Prostate gland (tissue), 2 donors: Measurements from ENCODE around the gene XIST. TPM values are rescaled to one million over a fixed set of nuclear protein-coding genes. Genes with fewer than 3 reads are reported as not detected.

Experiments used
- DNase-seq: peaks from one replicate; pipeline ENCODE4 v3.0.0-alpha.2; 2019; ENCODE audit warnings: low spot score
- H3K27ac ChIP-seq, 2 donors: fragments of 200-600 bp; sonication (generic); 2 replicates each; pipeline ENCODE4 v1.5.1; 2017 to 2019
- H3K27me3 ChIP-seq: fragments of 200-600 bp; sonication (generic); replicated peaks from 2 replicates; pipeline ENCODE4 v1.5.1; 2019; ENCODE audit not compliant: insufficient read depth
- H3K36me3 ChIP-seq, 2 donors: fragments of 200-600 bp; sonication (generic); 1 replicate in 1 of 2; 2 replicates in 1 of 2; pipeline versions ENCODE4 v1.5.1 to v1.8.1; 2017 to 2019
- H3K4me1 ChIP-seq: fragments of 200-600 bp; sonication (generic); replicated peaks from 2 replicates; pipeline ENCODE4 v1.5.1; 2019
- H3K4me3 ChIP-seq, 2 donors: fragments of 200-600 bp; sonication (generic); 2 replicates each; pipeline ENCODE4 v1.5.1; 2017 to 2019
- H3K9me3 ChIP-seq: fragments of 200-600 bp; sonication (generic); 2 replicates; pipeline ENCODE4 v1.5.1; 2017
- CTCF ChIP-seq, 4 experiments: fragments of 200-600 bp in 2 of 4; fragments of 450-650 bp in 2 of 4; sonication (generic) in 2 of 4; IDR thresholded peaks; 1 replicate in 3 of 4; 2 replicates in 1 of 4; pipeline ENCODE4 v1.5.1; 2016 to 2019; ENCODE audit warnings: antibody characterized with exemption in 4 of 4, mild to moderate bottlenecking in 2 of 4, moderate library complexity in 2 of 4
- POLR2A ChIP-seq: fragments of 450-650 bp; IDR thresholded peaks from one replicate; pipeline ENCODE4 v1.6.1; 2016; ENCODE audit warnings: antibody characterized with exemption, mild to moderate bottlenecking
- POLR2AphosphoS5 ChIP-seq: sonication (generic); formaldehyde crosslinking; IDR thresholded peaks from one replicate; pipeline ENCODE4 v1.6.1; 2017; ENCODE audit warnings: antibody characterized with exemption
- WGBS: methylation state at CpG from one replicate; pipeline ENCODE4 v1.1.5; 2018; 5-methylcytosine and 5-hydroxymethylcytosine counted together
- intact Hi-C: fragments of 100-400 bp; cut with DNase I; formaldehyde crosslinking; loops from one replicate; pipeline ENCODE4 v1.14.2; 2022
- total RNA-seq, 2 donors: library from RNA; depleted of rRNA; stranded (reverse); fragments of >200 nt; gene quantifications; one replicate each; pipeline ENCODE4 v1.1.0, GENCODE V29; 2016

Gene XIST
- total RNA-seq, 2 donors from 2014 or later = 0.09 to 3.6 TPM

- peak; percentile 35 for DNase-seq
- TF ChIP-seq CTCF (IDR thresholded peaks at IDR 0.05) (peak; percentile 34 to 70 (median 63)), POLR2A (no peak), POLR2AphosphoS5 (no peak)
- H3K4me1 ChIP-seq = no peaks in the 10 kb centered on the region
- no peak overlapping the region for H3K4me3 ChIP-seq
- H3K27me3 ChIP-seq = no peaks in the 10 kb centered on the region
- 0% methylated on average over 2 of the region's 2 CpGs for WGBS
- intact Hi-C loops = loop anchor here (5.0 to 10.0 kb wide), 3 partner anchors 159 to 697 kb away; no protein-coding TSS in a partner anchor
- no peak overlapping the region for H3K27ac ChIP-seq
- no peaks in the 10 kb centered on the region for H3K36me3 ChIP-seq
- no peaks in the 10 kb centered on the region for H3K9me3 ChIP-seq
These were observed 3.0 kb upstream of the XIST start for GRCh38 chrX:73855546-73855945.

- no peaks in the 10 kb centered on the region for H3K36me3 ChIP-seq
- WGBS = 99% methylated on average over 19 of the region's 19 CpGs
- H3K27ac ChIP-seq = no peak overlapping the region
- H3K9me3 ChIP-seq = no peaks in the 10 kb centered on the region
- no peaks in the 10 kb centered on the region for H3K27me3 ChIP-seq
- no peaks in the 10 kb centered on the region for H3K4me1 ChIP-seq
- no peak for DNase-seq
- no peak for TF ChIP-seq POLR2A
- TF ChIP-seq CTCF (IDR thresholded peaks at IDR 0.05) = no peak
- TF ChIP-seq POLR2AphosphoS5 = no peak
- intact Hi-C loops = loop anchor here (10.0 kb wide), 2 partner anchors 163 to 283 kb away; no protein-coding TSS in a partner anchor
- H3K4me3 ChIP-seq = no peak overlapping the region
These were observed 492 bp downstream of the XIST start for GRCh38 chrX:73852022-73852421.

- WGBS = 94% methylated on average over 32 of the region's 33 CpGs
- Histone ChIP-seq H3K27me3 (no peaks in the 10 kb centered on the region), H3K27ac (no peak overlapping the region), H3K9me3 (no peaks in the 10 kb centered on the region), H3K4me3 (no peak overlapping the region), H3K36me3 (no peaks in the 10 kb centered on the region), H3K4me1 (no peaks in the 10 kb centered on the region)
- intact Hi-C loops = loop anchor here (10.0 kb wide), 2 partner anchors 163 to 283 kb away; no protein-coding TSS in a partner anchor
- TF ChIP-seq CTCF (IDR thresholded peaks at IDR 0.05) (no peak), POLR2A (no peak), POLR2AphosphoS5 (no peak)
- no peak for DNase-seq
These were observed 1.2 kb downstream of the XIST start for GRCh38 chrX:73851014-73852009.

DNA sequence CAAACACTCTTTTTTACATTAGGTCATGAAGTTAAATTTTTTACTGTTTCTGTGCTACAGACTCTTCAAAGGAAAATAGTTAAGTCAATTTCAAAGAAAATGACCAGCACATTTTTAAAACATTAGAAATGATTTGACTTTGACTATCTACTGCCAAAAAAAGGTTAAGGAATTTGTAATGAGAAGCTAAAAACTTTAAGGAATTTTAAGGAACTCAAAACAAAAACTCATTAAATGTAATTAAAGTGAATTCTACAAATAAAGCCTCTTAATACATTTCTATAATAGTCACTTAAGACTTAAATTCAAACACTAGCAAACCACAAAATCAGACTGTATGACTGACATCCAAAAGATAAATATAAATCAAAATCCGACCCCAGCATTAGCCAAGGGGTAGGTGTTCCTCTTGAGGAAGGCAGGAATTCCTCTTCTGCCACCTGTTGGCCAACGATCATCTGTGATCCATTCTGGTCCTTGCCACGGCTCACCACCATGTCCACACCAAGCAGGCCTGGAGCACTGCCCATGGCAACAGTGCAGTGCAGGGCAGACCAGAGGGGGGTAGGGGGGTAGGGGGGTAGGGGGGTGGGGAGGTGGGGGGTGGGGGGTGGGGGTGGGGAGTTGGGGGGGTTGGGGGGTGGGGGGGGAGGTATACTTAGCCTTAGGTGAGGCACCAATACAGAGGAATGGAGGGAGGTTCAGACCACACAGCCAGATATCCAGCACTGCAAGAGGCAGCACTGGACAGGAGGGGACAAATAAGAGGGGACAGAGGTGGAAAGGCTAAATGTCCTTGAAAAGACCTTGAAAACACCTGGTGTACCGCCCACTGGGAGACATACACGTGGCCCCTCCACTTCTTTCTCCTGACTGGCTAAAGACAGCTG lies 2.1 kb downstream of the XIST start:
- no peaks in the 10 kb centered on the region for H3K36me3 ChIP-seq
- H3K4me3 ChIP-seq = no peak overlapping the region
- no peaks in the 10 kb centered on the region for H3K4me1 ChIP-seq
- H3K27me3 ChIP-seq = no peaks in the 10 kb centered on the region
- TF ChIP-seq CTCF (IDR thresholded peaks at IDR 0.05) (peak in 1 of 4 experiments; percentile 6), POLR2A (no peak)
- intact Hi-C loops = loop anchor here (10.0 kb wide), 2 partner anchors 164 to 284 kb away; no protein-coding TSS in a partner anchor
- 76% methylated on average over 3 of the region's 5 CpGs for WGBS
- DNase-seq = no peak
- H3K27ac ChIP-seq = no peak overlapping the region
- no peaks in the 10 kb centered on the region for H3K9me3 ChIP-seq
